Panc1 (cell line): ENCODE results near the gene PSMF1. TPM values are rescaled to one million over a fixed set of nuclear protein-coding genes. Genes with fewer than 3 reads are reported as not detected.

Source experiments
- ATAC-seq: fragments of 200-7000 bp; cut with Tn5 transposase; 2 replicates; pipeline ENCODE4 v1.9.1; 2020; ENCODE audit warnings: mild to moderate bottlenecking, moderate library complexity
- BruUV-seq: library from RNA; stranded (reverse); fragments of 400-500 nt; replicated peaks from 2 replicates; lab custom pipeline; 2021; lab: Mats Ljungman, UMichigan
- CTCF ChIA-PET: fragments of 300-600 bp; sonication (Branson Sonifier 250); formaldehyde crosslinking; loops from one replicate; lab custom pipeline; 2022; ENCODE audit warnings: antibody characterized with exemption; lab: Charles Lee
- POLR2A ChIA-PET: fragments of 300-600 bp; sonication (Branson Sonifier 250); formaldehyde crosslinking; loops from one replicate; lab custom pipeline; 2022; ENCODE audit warnings: antibody characterized with exemption; lab: Charles Lee
- DNase-seq: peaks from one replicate; pipeline ENCODE4 v3.0.0-alpha.2; 2010; ENCODE audit warnings: low read depth, low spot score
- H3K27ac ChIP-seq: 2 replicates; pipeline ENCODE4 v1.5.1; 2011; ENCODE audit warnings: mild to moderate bottlenecking, low read length, inconsistent platforms
- H3K27me3 ChIP-seq: fragments of 200-500 bp; sonication (Bioruptor generic); 2 replicates; pipeline ENCODE4 v1.6.0; 2014; ENCODE audit warnings: low read length, inconsistent platforms; ENCODE audit not compliant: control insufficient read depth, insufficient read depth
- H3K36me3 ChIP-seq: fragments of 200-500 bp; sonication (Bioruptor generic); 2 replicates; pipeline ENCODE4 v1.5.1; 2014; ENCODE audit warnings: inconsistent platforms, mild to moderate bottlenecking, low read length, moderate library complexity; ENCODE audit not compliant: control insufficient read depth, insufficient read depth
- H3K4me1 ChIP-seq: 2 replicates; pipeline ENCODE4 v1.5.1; 2011; ENCODE audit warnings: inconsistent platforms, mild to moderate bottlenecking, low read length, moderate library complexity; ENCODE audit not compliant: control insufficient read depth, insufficient read depth
- H3K4me3 ChIP-seq, 2 experiments: 2 replicates each; pipeline ENCODE4 v1.5.1; 2011 to 2012; ENCODE audit warnings: low read depth in 2 of 2, low read length in 2 of 2, mild to moderate bottlenecking in 2 of 2, inconsistent platforms in 1 of 2, moderate library complexity in 1 of 2
- H3K9me3 ChIP-seq: fragments of 200-500 bp; sonication (Bioruptor generic); 2 replicates; pipeline ENCODE4 v1.5.1; 2014; ENCODE audit warnings: low read depth, mild to moderate bottlenecking, inconsistent platforms, low read length, moderate library complexity; ENCODE audit not compliant: control insufficient read depth, insufficient read depth
- POLR2AphosphoS5 ChIP-seq: IDR thresholded peaks from 2 replicates; pipeline ENCODE4 v1.6.1; 2012; ENCODE audit warnings: mild to moderate bottlenecking, low read depth, low read length, moderate library complexity
- SIN3A ChIP-seq: IDR thresholded peaks from 2 replicates; pipeline ENCODE4 v1.6.1; 2012; ENCODE audit warnings: low read depth, mild to moderate bottlenecking, low read length, moderate library complexity, borderline replicate concordance; ENCODE audit not compliant: insufficient read depth
- TCF7L2 ChIP-seq: IDR thresholded peaks from 2 replicates; pipeline ENCODE4 v1.6.1; 2011; ENCODE audit warnings: mild to moderate bottlenecking, low read depth, low read length, inconsistent platforms
- in situ Hi-C: cut with HindIII; loops from 2 replicates; pipeline ENCODE4 v1.10.0; 2016; ENCODE audit warnings: low sequenced_read_pairs, low pct_unique_long_range_greater_than_20kb
- intact Hi-C: fragments of 100-400 bp; cut with micrococcal nuclease; formaldehyde crosslinking; loops from one replicate; pipeline ENCODE4 v1.10.0; 2022; ENCODE audit not compliant: unreplicated experiment
- total RNA-seq: library from RNA; stranded (reverse); gene quantifications from one replicate; pipeline ENCODE4 v1.2.1, GENCODE V29; 2021; ENCODE audit not compliant: unreplicated experiment
- TF ChIP-seq, protein P1 (sequence below): fragments of 450-650 bp; IDR thresholded peaks from 2 replicates; pipeline ENCODE4 v1.5.1; 2017; ENCODE audit warnings: mild to moderate bottlenecking
- TF ChIP-seq, protein P2 (sequence below), 2 experiments: IDR thresholded peaks; 2 replicates each; pipeline ENCODE4 v1.6.1; 2011 to 2012; ENCODE audit warnings: low read depth in 2 of 2, control low read depth in 1 of 2, low read length in 1 of 2, mild to moderate bottlenecking in 1 of 2, moderate library complexity in 1 of 2; ENCODE audit not compliant: insufficient read depth in 1 of 2

The PSMF1 gene
- total RNA-seq, 1 experiment from 2014 or later = 161 TPM

DNA sequence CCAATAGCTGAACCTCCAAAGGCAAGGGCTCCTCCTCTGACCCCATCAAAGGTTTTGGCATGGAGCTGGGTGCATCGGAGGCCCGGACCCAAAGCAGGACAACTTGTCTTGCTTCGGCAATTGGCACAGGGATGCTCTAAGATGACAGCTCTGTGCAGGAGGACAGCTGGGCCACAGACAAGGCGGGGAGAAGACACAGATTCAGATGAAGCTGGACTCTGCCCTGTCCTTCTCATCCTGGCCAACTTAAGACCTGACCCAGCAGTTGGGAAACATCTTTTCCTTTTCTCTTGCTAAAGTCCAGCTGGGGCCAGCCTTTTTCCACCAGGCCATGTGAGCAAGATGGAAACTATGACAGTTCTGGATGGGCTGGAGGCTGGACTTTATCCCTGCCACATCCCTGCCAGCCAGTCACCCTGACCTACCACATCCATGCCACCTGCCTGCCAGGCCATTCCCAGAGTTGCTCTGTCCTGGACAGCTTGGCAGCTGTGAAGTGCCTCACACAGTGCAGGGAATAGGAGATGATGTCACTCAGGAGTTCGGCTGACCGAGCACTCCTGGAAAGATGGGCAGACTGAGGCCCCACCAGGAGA is 12.7 kb upstream of the PSMF1 start:
- Histone ChIP-seq H3K27ac (no peak overlapping the region), H3K27me3 (no peaks in the 10 kb centered on the region), H3K4me3 (no peak overlapping the region), H3K9me3 (peaks cover 6% of the 10 kb centered on the region; the same call in 1 of the 2 replicates), H3K4me1 (peaks cover 3% of the 10 kb centered on the region; the same call in 1 of the 2 replicates), H3K36me3 (no peaks in the 10 kb centered on the region)
- ChIA-PET CTCF (no interaction called here), POLR2A (no interaction called here)
- no peak for ATAC-seq
- intact Hi-C loops = loop anchor here (5.0 kb wide), 1 partner anchor 148 kb away; no protein-coding TSS in a partner anchor
- DNase-seq = no peak
- no peak for TF ChIP-seq POLR2AphosphoS5
- in situ Hi-C loops = no loop called here
- no TSS peak for BruUV-seq

DNA sequence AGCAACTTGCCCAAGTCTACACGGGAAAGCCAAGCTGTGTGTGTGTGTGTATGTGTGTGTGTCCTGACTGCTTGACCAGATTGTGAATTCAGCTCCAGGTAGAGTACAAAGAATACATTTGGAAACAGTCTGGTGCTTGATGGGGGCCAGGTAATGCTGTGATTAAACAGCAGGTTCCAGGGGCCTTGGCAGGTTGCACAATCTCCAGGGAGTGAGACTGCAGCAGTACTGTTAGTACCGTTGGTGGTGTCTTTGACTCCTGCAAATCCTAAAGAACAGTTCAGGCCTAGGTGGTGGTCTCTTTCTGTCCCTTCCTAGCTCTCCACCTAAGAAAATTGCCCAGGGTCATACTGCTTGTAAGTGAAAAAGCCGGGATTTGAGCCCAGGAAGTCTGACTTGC is 11.2 kb upstream of the PSMF1 start:
- Histone ChIP-seq H3K27ac (no peak overlapping the region), H3K27me3 (no peaks in the 10 kb centered on the region), H3K4me3 (no peak overlapping the region), H3K36me3 (no peaks in the 10 kb centered on the region), H3K9me3 (peaks cover 4% of the 10 kb centered on the region; the same call in 1 of the 2 replicates), H3K4me1 (peaks cover 3% of the 10 kb centered on the region; the same call in 1 of the 2 replicates)
- TF ChIP-seq, protein P1, sequence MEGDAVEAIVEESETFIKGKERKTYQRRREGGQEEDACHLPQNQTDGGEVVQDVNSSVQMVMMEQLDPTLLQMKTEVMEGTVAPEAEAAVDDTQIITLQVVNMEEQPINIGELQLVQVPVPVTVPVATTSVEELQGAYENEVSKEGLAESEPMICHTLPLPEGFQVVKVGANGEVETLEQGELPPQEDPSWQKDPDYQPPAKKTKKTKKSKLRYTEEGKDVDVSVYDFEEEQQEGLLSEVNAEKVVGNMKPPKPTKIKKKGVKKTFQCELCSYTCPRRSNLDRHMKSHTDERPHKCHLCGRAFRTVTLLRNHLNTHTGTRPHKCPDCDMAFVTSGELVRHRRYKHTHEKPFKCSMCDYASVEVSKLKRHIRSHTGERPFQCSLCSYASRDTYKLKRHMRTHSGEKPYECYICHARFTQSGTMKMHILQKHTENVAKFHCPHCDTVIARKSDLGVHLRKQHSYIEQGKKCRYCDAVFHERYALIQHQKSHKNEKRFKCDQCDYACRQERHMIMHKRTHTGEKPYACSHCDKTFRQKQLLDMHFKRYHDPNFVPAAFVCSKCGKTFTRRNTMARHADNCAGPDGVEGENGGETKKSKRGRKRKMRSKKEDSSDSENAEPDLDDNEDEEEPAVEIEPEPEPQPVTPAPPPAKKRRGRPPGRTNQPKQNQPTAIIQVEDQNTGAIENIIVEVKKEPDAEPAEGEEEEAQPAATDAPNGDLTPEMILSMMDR = no peak
- no peak for TF ChIP-seq TCF7L2
- TF ChIP-seq POLR2AphosphoS5 = no peak
- TF ChIP-seq SIN3A = no peak
- TF ChIP-seq, protein P2, sequence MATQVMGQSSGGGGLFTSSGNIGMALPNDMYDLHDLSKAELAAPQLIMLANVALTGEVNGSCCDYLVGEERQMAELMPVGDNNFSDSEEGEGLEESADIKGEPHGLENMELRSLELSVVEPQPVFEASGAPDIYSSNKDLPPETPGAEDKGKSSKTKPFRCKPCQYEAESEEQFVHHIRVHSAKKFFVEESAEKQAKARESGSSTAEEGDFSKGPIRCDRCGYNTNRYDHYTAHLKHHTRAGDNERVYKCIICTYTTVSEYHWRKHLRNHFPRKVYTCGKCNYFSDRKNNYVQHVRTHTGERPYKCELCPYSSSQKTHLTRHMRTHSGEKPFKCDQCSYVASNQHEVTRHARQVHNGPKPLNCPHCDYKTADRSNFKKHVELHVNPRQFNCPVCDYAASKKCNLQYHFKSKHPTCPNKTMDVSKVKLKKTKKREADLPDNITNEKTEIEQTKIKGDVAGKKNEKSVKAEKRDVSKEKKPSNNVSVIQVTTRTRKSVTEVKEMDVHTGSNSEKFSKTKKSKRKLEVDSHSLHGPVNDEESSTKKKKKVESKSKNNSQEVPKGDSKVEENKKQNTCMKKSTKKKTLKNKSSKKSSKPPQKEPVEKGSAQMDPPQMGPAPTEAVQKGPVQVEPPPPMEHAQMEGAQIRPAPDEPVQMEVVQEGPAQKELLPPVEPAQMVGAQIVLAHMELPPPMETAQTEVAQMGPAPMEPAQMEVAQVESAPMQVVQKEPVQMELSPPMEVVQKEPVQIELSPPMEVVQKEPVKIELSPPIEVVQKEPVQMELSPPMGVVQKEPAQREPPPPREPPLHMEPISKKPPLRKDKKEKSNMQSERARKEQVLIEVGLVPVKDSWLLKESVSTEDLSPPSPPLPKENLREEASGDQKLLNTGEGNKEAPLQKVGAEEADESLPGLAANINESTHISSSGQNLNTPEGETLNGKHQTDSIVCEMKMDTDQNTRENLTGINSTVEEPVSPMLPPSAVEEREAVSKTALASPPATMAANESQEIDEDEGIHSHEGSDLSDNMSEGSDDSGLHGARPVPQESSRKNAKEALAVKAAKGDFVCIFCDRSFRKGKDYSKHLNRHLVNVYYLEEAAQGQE (IDR thresholded peaks at IDR 0.05; ENCODE audit: insufficient read depth in 1 of 2, low read depth in 2 of 2, low read length in 1 of 2) = no peak
- DNase-seq (no peak), ATAC-seq (no peak)
- intact Hi-C loops = loop anchor here (5.0 kb wide), 1 partner anchor 150 kb away; no protein-coding TSS in a partner anchor
- ChIA-PET CTCF (no interaction called here), POLR2A (no interaction called here)
- in situ Hi-C loops = no loop called here
- BruUV-seq = no TSS peak

DNA sequence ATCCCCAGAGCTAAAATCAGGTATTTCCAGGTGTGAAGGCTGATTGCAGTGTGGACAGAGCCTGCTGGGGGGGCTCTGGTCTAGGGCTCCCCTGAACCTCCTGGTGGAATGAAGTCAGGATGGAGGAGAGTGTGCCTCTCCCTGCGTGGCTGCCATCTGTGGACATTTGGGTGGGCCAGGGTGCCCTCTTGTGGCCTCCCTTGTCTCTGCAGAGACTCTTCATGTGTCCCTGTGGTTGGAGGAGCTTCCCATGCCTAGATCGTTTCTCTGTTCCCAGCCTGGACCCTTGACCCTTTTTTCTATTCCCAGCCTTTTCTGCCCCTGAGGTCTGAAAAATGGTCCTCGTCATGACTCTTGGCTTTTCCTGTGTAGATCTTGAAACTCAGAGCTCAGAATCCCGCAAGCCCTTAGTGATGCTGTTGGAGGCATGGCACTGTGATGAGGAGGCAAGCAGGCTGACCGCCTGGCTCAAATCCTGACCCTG is 9.9 kb upstream of the PSMF1 start:
- CTCF ChIA-PET = interaction anchor here (0.6 to 1.5 kb wide), 5 partner anchors 24 to 395 kb away, joined by 3 to 9 read pairs (median 4); no protein-coding TSS in a partner anchor
- no TSS peak for BruUV-seq
- DNase-seq (peak; percentile 50), ATAC-seq (peak; percentile 95)
- no peak overlapping the region for H3K27ac ChIP-seq
- in situ Hi-C loops (no loop called here), intact Hi-C loops (loop anchor here (5.0 kb wide), 1 partner anchor 151 kb away; no protein-coding TSS in a partner anchor)
- no peaks in the 10 kb centered on the region for H3K27me3 ChIP-seq
- no peak overlapping the region for H3K4me3 ChIP-seq
- no peaks in the 10 kb centered on the region for H3K36me3 ChIP-seq
- no peaks in the 10 kb centered on the region for H3K9me3 ChIP-seq
- no peak for TF ChIP-seq TCF7L2
- TF ChIP-seq SIN3A = no peak
- TF ChIP-seq, protein P1 = peak; percentile 91
- TF ChIP-seq, protein P2 (IDR thresholded peaks at IDR 0.05; ENCODE audit: insufficient read depth in 1 of 2, low read depth in 2 of 2, low read length in 1 of 2) = no peak
- peaks cover 3% of the 10 kb centered on the region; the same call in 1 of the 2 replicates for H3K4me1 ChIP-seq
- POLR2A ChIA-PET = no interaction called here
